NCI-H2171 treated with DMSO at 0.1 percent for 48 hours (cell line): ENCODE results near the gene TLCD1.

Source experiments
- DNase-seq: peaks from one replicate; lab custom pipeline; 2025; lab: John Stamatoyannopoulos, UW

The TLCD1 gene

GRCh38 chr17:28686296-28686695, 39.7 kb downstream of the TLCD1 start:
- DNase-seq, result peak; percentile 64

DNA sequence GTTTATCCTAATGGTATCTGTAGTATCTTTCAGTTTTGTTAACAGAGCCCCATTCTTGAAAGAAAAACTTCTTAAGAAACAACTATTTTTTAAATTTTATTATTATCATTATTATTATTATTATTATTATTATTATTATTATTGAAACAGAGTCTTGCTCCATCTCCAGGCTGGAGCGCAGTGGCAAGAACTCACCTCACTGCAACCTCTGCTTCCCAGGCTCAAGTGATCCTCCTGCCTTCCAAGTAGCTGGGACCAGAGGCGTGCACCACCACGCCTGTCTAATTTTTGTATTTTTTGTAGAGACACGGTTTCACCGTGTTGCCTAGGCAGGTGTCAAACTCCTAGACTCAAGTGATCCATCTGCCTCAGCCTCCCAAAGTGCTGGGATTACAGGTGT, 40.7 kb downstream of the TLCD1 start:
- DNase-seq, result no peak

DNA sequence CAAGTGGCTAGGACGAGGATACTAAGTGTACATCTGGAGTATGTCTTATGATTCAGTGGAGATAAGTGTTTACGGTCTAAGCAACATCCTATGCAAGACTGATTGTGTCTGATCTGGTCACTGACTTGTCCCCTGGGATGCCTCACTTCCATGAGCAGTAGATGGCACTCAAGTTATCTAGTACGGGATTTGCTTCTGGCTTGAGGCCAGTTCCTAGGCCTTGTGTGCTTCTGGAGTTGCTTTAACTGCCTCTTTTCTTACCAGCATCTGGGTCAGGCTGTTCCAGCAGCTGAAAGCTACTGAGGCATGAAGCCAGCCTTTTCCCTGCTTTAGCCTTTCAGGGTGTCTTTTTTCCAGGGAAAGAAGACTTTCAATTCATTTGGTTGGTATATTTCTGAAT, 41.1 kb downstream of the TLCD1 start:
- peak; percentile 96 for DNase-seq

- DNase-seq, result no peak
These were observed 43.4 kb downstream of the TLCD1 start for GRCh38 chr17:28682655-28683054.

DNA sequence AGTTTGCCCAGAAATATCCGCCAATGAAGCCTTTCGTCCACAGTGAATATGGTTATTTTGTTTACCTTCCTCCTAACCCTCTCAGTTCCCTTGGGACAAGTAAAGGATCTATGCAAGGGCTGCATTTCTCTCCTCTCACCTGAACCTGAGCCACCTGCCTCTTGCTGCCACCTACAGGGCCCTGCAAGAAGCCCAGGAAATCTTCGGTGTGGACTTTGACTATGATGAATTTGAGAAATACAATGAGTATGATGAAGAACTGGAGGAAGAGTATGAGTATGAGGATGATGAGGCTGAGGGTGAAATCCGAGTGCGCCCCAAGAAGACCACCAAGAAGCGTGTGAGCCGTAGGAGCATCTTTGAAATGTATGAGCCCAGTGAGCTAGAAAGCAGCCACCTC, 50.1 kb downstream of the TLCD1 start:
- peak; percentile 41 for DNase-seq

DNA sequence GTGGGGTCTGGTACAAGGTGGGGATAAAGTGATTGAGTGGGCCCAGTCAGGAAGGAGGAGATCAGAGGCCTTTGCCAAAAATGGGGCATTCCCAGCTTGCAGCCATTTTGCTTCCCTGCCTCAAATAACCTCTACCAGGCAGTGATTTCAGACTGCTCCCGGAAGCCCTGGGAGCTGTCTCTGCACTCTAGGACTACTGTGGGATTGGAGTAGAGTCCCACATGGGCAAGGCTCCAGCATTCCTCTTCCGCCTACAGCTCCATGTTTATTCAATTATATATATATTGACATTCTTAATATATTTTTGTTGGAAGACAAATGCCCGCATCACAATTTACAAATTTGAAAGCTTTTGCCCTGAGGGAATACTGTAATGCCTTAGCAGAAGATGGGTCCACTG, 50.5 kb downstream of the TLCD1 start:
- no peak for DNase-seq
